Body of pancreas (tissue), 4 donors: ENCODE measurements around the gene TNNC1.

Experiments used
- CTCF ChIP-seq, 7 experiments: fragments of 450-650 bp in 4 of 7; fragments of 200-600 bp in 3 of 7; sonication (generic) in 3 of 7; IDR thresholded peaks; one replicate each; pipeline ENCODE4 v1.5.1; 2016 to 2019; ENCODE audit warnings: antibody characterized with exemption in 7 of 7
- POLR2A ChIP-seq, 3 donors: fragments of 450-650 bp; IDR thresholded peaks; one replicate each; pipeline ENCODE4 v1.6.1; 2016; ENCODE audit warnings: antibody characterized with exemption in 3 of 3, mild to moderate bottlenecking in 2 of 3

DNA sequence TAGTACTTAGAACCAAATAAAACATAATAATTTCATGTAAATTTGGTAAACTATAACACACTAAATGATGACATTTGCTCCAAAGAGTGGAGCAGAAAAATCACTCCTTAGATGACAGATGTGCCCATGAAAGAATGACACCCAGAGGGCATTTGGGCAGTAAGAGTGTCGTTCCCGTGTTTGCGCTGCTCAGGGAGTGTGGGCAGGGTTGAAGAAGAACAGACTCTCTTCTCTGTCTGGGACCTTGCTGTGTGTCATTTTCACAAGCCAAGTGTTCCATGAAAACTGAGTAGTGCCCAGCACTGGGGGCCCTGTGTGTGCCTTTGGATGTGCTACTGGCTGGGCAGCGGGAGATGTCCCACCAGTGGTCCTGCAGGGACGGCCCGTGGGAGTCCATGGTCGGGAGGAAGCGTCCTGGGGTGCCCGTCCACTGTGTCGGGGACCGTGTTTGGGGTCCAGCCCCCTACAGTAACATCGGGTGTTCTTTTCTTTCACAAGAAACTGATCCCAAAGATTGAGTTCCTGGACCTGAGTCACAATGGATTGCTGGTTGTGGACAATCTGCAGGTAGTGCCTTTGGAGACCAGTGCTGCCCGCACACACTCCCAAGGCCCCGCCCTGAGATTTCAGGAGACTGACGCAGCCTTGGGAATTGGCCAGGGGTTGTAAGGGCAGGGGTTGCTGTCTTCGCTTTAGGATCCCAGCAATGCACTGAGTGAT is 23.4 kb upstream of the TNNC1 start:
- TF ChIP-seq CTCF (IDR thresholded peaks at IDR 0.05) (no peak), POLR2A (IDR thresholded peaks at IDR 0.05) (no peak)
